NCI-H82 (cell line): ENCODE results near the gene SAA4.
"Not testable (repeated sequence)": the region's sequence is repeated elsewhere in the genome, so short reads cannot be mapped to it uniquely, and the experiment has no call there.

Experiments used
- DNase-seq: peaks from one replicate; lab custom pipeline; 2025; lab: John Stamatoyannopoulos, UW

SAA4 gene

DNA sequence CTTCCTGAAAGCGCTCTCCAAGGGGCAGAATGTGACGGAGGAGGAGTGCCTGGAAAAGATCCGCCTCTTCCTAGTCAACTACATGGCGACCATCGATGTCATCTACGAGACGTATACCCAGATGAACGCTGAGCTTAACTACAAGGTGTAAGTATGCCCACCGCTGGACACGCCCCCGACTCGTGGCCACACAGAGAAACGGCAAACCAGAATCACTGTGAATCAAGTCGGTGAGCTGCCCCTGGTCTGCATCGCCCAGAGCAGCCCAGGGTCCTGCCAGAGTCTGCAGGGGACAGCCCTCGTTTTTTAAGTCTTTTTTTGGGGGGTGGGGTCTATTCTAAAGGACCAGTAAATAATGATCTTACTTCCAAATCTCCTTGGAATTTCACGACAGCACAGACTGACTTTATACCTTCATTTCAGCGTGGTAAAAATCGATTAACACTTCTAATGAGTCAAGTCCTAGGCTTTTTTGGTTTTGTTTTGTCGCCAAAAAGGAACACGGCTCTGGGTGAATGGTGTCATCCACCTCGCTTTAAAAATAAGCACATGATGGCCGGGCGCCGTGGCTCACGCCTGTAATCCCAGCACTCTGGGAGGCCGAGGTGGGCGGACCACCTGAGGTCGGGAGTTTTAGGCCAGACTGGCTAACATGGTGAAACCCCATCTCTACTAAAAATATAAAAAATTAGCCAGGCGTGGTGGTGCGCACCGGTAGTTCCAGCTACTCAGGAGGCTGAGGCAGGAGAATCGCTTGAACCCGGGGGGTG lies 46.9 kb downstream of the SAA4 start:
- not testable (repeated sequence) for DNase-seq

DNA sequence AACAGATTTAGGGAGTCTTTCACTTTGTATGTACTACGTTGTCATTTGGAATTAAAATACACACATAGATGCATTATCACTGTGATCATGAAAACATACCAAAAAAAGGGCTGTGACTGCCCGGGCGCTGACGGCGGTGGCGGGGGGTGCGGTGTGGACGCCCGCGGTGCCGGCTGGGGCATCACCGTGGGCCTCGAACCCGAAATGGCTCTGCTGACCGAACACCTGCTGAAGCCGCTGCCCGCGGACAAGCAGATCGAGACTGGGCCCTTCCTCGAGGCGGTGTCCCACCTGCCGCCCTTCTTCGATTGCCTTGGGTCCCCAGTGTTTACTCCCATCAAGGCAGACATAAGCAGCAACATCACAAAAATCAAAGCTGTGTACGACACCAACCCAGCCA lies 47.8 kb downstream of the SAA4 start:
- no peak for DNase-seq
